HG03103 (cell line): Measurements from ENCODE around the gene CRTC1.

ENCODE experiments used
- ATAC-seq: cut with Tn5 transposase; IDR thresholded peaks from one replicate; pipeline ENCODE4 v1.9.1; 2021; ENCODE audit warnings: low read depth; ENCODE audit not compliant: unreplicated experiment

CRTC1 gene

GRCh38 chr19:18831524-18832305 is 148.2 kb downstream of the CRTC1 start, which contains the start of gene UPF1:
Gene UPF1 (plus strand): TSS chr19:18831959. CDS start chr19:18832210, 251 bp downstream.
- peak; percentile 69 for ATAC-seq
